ENCODE data around the gene CPN2.

GRCh38 chr3:194387926-194388418, 36.8 kb upstream of the CPN2 start:
- TF ChIP-seq CTCF (IDR thresholded peaks at IDR 0.05) (no peak), POLR2A (IDR thresholded peaks at IDR 0.05) (no peak)

All from heart left ventricle (tissue), 13 donors.